Stimulated activated CD4-positive, alpha-beta T cell treated with anti-CD3 and anti-CD28 coated beads, Interleukin-4, amount 100 ng/mL, for 48 hours (primary cell): ENCODE measurements around the gene CD300H.
"Not testable (repeated sequence)": the region's sequence is repeated elsewhere in the genome, so short reads cannot be mapped to it uniquely, and the experiment has no call there.

ENCODE experiments used
- DNase-seq, 2 donors: peaks; one replicate each; pipeline ENCODE4 v3.0.0-alpha.2; 2020; ENCODE audit warnings: low read depth in 2 of 2

The CD300H gene

DNA sequence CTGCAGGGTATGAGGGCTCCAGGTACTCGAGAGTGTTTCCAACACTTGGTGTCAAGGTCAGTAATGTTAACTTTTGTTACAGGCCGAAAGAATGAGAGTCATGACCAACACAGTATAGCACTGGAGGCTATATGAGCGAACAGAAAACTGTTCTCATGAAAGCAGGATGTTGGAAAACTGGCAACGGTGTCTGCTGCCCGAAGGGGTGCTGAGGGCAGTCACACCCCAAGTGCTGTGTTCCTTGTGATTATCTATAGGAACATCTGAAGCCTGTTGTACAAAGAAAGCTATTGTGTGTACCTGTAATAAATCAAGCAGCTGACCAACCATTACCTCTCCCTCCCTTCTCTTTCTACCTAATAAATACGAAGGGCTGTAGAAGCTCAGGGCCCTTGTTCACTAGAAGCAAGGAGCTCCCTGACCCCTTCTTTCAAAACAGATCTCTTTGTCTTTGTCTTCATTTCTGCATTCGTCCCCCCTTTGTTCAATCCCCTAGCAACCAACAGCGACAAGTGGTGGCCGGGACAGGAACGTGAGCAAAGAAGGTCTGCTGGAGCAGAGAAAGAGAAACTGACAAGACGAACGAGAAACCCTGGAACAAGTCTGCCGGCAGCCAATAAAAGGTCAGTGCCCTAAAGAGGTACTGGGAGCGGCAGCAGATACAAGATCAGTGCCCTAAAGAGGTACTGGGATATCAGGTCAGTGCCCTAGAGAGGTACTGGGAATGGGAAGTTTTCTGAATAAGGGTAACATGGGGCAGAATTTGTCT is 17.2 kb upstream of the CD300H start:
- DNase-seq = no peak

DNA sequence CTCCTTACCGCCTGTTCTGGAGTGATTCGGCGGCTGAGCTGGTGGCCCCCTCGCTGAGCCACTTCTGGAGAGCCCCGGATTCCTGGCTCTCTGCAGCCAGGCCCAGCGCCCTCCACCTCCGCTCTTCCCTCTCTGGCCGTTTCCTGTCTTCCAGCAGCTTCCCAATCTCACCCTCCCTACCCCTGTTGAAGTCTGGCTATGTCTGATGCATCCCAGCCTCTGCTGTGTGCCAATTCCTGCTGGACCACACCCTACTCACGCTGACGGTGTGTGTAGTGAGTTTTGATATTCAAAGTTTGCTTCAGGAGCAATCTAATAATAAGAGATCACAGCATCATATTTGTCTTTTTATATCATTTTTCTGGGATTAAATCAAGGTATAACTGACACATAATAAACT is 15.3 kb upstream of the CD300H start:
- no peak for DNase-seq

DNA sequence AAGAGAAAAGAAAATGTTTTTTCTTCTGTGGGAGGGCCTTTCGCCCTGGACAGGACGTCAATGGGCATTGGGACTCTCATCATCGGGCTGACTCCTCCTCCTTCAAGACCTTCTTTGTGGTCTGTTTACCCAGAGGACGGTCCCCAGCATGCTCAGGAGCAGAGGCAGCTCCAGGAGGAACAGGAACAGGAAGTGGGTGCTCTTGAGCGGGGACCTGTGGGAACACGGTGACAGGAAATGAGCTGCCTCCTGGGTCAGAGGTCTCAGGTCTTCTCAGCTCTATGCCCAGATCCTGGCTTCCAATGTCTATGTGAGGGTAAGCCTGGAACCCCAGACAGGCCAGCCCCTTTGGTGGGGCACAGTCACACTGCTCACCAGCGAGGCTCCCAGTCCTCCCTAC is 12.6 kb upstream of the CD300H start:
- DNase-seq = no peak

DNA sequence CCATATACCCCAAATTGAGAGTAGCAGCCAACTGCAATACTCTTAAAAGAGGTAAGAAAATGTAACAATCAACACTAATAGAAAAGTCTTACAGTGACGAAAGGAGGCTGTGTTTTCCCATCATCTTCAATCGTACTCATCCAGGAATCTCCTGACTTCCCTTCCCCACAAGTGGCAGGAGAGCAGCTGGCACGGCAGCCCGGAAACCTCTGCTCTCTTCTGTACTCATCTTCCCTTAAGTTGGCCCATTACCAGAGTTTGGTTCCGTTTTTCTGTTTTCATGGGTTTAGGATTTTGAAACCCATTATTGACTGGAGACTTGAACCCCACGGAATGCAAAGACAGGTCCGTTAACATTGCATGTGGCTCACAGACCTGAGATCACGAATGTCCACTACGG is 11.7 kb upstream of the CD300H start:
- DNase-seq = no peak

DNA sequence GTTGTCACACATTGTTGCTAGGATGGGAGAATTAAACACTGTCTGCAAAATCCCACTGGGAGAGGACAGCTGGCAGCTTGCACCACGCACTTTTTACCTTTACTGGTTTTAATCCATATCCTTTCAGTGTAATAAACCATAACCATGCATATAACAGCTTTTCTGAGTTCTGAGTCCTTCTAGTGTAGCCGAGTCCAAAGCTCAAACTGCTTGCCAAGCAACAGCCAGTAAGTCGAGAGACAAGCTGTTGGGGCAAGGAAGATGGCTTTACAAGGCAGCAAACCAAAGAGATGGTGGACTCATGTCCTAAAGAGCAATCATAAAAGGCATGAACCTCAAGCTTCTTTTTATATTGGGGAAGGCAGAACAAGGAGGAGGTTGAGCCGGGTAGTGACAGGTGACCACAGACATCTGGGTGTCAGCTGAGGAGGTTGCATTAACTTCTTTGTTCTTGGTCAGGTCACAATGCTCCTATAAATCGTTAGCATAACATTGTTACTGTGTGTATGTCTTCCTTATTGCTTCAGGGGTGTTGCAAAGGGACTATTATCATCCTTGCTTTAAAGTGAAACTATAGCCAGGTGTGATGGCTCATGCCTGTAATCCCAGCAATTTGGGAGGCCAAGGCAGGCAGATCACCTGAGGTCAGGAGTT is 7.3 kb upstream of the CD300H start:
- DNase-seq = no peak

DNA sequence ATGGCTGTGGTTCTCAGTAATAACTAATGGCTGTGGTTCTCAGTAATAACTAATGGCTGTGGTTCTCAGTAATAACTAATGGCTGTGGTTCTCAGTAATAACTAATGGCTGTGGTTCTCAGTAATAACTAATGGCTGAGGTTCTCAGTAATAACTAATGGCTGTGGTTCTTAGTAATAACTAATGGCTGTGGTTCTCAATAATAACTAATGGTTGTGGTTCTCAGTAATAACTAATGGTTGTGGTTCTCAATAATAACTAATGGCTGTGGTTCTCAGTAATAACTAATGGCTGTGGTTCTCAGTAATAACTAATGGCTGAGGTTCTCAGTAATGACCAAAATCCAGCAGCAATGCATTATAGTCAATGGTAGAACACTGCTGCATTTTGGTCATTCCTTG is 6.3 kb upstream of the CD300H start:
- not testable (repeated sequence) for DNase-seq

DNA sequence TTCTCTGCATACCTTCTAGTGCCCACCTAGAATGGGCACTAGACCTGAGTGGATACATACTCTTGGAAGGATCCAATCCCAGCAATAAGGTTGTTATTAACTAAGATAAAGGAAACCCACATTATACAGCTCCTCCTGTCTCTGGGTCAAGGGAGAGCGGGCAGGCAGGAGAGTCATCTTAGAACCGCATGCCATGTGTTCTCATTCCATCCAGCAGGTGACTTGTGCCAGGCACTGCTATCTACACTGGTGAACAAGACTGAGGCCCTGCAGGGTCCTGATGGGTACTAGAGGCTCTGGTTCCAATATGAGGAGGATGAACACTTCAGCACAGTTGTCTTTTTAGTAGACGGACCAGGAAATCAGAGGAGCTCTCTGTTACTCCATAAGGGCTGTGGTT is 5.9 kb upstream of the CD300H start:
- DNase-seq = no peak

DNA sequence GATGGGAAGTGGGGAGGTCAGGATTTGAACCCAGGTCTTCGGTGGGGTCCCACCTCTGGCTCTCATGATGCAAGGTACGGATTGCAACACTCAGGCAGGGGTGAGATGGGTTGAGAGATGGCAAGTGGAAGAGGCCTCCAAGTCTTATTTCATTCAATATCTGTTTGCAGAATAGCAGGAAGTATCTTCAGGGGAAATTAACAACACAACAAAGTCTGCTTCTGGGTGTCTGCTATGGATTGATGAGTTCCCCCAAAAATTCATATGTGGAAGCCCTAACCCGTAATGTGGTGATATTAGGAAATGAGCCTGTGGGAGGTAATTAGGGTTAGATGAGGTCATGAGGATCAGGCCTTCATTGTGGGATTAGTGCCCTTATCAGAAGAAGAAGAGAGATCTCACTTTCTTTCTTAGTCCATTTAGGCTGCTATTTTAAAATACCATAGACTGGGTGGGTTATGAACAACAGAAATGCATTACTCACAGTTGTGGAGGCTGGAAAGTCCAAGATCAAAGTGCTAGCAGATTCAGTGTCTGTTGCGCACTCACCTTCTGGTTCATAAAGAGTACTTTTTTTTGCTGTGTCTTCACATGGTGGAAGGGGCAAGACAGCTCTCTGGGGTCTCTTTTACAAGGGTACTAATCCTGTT is 4.4 kb upstream of the CD300H start:
- DNase-seq = no peak

DNA sequence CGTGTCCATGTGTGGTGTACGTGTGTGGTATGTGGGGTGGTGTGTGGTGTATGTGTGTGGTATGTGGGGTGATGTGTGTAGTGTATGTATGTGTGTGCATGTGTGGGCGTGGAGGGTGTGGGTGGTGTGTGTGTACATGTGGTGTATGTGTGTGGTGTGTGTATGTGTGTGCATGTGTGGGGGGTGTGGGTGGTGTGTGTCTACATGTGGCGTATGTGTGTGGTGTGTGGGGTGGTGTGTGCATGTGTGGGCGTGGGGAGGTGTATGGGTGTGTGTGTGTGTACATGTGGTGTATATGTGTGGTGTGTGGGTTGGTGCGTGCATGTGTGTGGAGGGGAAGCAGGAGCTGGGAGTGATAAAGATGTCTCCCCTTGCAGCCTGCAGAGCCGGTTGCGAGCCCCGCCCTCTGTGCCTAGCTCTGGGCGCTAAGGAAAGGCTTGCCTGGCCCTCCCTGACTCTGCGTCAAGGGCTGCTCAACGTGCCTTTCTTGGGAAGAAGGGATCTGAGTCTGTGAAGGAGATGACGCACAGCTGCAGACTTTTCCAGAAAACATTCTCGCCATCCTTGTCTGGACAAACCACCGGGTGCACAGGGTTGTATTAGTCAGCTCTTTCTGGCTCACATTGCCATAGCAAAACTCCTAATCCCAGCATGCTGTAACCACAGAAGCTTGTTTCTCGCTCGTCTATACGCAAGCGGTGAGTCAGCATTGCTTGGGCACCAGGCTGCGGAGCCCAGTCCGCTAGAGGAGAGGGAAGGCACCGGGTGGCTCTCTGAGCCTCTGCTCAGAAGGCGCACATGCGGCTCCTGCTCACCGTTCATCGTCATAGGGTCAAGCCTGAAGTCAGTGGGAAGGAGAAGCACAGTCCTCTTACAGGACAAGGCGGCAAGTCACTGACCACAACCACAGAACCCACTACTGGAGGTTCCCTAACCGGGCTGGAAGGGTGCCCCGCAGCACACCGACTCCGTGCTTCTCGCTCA is 2.0 kb upstream of the CD300H start:
- DNase-seq = peak; percentile 25 to 37

DNA sequence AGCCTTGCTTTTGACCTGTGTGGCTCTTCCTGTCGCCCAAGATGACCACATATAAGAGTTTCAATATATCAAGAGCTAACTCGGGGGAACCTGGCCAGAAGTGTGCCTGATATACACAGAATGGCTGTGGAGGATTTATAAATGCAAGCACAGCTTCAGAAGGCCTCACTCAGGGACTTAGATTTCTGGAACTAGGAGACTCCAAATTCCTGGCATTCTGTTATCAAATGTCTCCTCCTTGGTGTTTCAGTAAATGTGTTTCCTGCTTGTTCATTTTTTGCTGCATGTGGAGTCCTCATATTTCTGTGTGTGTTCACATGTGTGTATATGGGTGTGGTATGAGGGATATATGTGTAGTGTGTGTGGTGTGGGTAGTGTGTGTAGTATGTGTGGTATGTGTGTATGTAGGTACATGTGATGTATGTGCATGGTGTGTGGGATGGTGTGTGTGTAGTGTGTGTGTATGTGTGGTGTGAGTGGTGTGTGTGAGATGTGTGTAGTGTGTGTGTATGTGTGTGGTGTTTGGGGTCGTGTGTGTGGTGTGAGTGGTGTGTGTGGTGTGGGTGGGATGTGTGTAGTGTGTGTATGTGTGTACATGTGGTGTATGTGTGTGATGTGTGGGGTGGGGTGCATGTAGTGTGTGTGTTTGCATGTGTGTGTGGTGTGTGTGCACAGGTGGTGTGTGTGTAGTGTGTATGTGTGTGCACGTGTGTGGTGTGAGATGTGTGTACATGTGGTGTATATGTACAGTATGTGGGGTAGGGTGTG is 981 bp upstream of the CD300H start:
- no peak for DNase-seq

DNA sequence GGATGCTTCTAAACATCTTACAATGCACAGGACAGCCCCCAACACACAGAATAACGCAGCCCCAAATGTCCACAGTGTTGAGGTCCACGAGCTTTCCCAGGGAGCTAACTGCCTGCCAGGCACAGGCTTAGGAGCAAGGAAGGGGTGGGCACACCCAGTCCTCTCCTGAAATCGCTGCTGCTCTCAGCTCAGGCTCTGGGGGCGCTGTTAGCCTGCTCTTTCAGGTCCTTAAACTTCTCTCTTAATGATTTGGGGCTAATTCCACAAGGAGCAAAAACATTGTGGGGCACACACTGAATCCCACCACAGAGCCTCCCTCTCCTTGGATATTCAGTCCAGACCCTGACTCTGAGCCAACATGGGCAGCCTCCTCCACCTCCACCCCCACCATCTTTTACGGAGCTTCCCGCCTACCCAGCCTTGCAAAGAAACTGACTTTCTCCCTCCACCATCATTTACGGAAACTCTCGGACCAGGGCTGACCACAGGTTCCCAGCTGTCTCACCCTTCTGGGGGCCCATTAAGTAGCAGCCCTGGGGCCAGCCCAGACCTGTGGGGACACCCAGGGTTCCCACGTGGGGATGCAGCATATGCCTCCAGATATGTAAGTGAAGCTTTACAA is 1.1 kb downstream of the CD300H start:
- DNase-seq = peak; percentile 16 to 41

DNA sequence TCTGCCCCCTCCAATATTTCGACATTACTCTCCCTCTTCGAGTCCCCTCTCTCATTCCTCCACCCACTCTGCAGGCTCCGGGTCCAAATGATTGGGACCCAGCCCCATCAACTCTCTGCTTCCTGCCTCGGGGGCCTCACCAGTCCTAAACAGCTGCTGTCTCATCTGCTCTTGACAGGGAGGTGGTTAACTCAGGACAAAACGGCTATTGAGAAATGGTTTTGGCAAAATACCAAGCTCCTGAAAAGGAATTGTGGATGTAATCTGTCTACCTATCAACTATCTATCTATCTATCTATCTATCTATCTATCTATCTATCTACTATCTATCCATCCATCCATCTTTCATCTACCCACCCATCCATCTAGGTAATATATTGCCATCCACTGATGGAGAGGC is 2.2 kb downstream of the CD300H start:
- no peak for DNase-seq

DNA sequence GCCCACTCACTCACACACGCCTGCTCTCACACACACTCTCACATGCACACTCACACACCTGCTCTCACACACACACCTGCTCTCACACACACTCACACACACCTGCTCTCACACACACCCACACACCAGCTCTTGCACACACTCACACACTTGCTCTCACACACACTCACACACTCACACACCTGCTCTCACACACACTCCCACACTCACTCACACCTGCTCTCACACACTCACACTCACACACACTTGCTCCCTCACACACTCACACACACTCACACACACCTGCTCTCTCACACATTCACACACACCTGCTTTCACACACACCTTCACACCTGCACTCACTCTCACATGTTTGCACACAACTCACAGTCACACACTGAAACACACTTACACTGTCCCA is 4.0 kb downstream of the CD300H start:
- no peak for DNase-seq

DNA sequence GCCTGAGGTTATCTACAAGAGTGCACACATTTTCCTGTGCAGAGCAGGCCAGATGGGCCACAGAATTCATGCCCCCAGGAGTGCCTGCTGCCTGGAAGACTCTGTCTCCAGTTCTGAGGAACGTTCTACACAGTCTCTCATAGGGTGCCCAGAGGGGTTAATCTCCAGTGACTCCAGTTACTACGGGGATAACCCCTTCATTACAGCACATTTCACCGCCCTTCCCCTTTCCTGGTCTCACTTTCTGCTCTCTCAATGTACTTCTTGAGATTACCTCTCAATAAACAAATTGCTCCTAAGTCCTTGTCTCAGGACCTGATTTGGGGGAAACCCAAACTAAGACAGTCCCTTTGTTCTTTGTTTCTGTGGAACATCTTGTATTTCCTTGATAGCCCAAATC is 5.7 kb downstream of the CD300H start:
- DNase-seq = no peak

DNA sequence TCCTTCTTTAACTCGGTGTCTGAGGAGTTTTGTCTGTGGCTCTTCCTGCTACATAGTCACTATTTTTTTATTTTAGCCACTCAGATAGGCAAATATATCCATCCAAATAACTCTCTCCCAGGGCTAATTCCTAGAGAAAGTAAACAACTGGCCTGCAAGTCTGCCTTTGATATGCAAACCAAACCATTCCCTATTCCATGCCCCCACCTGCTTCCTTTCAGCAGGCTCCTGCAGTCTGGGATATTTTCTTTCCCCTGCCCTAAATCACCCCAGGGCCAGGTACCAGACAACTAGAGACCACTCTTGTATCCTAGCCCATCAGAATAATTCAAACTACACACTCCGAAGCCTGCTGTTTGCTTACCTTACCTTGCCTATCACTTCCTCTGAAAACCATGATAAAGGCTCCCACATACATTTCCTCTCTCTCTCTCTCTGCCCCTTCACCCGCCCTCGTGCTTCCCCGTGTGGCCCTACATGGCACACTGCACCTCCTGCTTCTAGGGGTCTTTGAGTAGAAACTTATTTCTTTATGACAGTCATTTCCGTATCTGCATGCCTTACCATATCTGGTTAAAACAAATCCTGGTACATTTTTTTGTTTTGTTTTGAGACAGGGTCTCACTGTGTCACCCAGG is 8.3 kb downstream of the CD300H start:
- no peak for DNase-seq

DNA sequence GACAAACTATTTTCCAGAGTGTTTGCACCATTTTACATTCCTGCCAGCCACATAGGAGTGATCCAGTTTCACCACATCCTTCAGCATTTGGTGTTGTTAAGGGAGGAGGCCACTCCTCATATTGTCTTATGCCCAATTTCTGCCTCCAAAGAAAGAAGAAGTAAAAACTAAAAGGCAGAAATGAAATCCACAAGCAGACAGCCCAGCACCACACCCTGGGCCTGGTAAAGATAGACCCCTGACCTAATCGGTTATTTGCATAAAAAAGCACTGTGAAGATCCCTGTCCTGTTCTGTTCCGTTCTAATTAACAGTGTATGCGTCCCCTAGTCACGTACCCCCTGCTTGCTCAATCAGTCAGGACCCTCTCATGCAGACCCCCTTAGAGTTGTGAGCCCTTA is 8.9 kb downstream of the CD300H start:
- not testable (repeated sequence) for DNase-seq

DNA sequence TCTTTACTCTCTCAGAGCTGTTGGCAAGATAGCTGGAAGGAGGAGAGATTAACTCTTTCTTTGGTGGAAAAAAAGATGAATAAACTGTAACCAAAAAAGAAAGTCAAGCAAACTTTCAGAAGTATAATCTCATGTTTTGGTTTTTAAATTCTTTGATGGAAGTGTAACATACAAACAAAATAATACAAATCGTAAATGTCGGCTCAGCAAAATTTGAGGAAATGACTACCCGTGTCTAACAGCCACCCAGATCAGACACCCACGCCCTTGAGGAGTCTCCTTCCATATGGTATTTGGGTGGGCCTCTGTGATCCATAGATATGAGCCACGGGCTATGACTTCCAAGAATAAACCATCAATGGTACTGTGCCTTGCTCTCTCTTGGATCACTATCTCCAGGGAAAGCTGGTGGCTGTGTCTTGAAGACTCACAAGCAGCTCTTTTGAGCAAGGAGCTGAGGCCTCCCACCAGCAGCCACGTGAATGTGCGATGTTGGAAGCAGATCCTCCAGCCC is 11.8 kb downstream of the CD300H start:
- DNase-seq = no peak

DNA sequence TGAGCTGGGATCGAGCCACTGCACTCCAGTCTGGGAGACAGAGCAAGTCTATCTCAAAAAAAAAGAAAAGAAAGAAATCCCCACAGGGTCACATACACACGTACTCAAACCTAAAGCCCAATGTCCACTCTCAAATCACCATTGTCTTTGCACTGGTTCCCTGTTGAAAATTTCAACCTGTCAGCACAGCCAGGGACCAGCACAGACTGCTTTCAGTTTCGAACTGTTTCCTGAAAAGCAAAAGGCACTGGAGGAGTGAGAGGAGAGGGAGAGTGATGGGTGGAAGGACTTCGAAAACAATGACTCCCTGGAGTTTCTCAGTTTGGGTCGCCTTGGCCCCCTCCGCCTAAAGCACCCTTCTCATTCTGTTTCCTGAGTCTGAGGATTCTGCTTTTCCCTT is 12.4 kb downstream of the CD300H start:
- DNase-seq = no peak

DNA sequence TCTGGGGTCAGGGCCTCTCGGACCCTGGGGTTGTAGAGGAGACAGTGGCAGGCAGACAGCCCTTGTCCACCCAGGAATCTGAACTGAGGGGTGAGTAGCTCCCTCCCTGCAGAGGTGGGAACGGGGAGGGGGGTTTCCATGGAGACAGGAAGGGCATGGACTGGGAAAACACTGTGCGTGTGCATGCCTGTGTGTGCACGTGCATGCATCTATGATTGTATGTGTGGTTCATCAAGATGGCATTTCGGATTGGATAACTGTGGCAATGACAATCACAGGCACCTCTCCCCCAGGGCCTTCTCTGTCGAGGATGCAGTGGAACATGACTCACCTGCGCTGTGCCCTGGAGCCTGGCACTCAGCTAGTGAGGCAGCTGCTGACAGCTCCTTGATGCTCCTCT is 15.3 kb downstream of the CD300H start:
- no peak for DNase-seq

DNA sequence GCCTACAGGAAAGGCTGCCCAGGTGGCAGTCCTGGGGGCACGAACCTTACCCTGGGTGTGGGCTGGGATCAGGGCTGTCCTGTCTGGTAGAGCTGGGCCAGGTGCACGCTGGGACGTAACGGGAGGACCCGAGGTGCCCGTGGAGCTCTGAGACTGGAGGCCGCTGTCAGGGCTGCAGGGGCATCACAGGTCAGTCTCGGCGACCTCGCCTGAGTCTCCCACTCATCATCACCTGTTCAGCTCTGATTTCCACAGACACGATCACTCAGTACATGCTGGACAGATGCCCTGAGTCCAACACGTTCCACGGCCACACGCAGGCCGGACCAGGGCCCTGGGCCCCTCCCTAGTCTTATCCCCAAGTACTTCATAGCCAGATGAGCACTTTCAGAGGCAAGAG is 16.7 kb downstream of the CD300H start:
- DNase-seq = no peak
